T-helper 9 cell (primary cell): ENCODE data around the gene ROR2.
A peak's percentile ranks its signal among the peaks of the same experiment; 100 is the strongest.
"Not testable (repeated sequence)": the region's sequence is repeated elsewhere in the genome, so short reads cannot be mapped to it uniquely, and the experiment has no call there.

Source experiments
- DNase-seq: peaks from one replicate; pipeline ENCODE4 v3.0.0-alpha.2; 2020

ROR2 gene

DNA sequence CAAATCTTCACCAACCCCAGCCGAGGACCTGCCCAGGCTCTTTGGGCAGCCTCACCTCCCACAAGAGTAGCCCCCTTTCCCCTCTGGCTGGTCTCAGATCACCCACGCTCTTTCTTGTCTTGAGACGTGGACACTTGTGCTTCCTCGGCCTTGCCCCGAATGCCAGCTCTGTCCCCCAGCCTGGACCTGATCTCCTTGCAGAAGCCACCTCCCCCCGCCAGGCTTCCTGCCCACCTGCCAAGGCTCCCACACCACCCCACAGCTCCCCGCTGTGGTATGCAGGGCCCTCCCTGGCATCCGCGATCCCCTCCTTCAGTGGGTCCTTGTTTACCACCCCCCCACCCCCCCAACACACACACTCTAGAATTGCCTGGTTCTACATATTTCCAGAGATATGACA is 133.7 kb downstream of the ROR2 start:
- no peak for DNase-seq

GRCh38 chr9:91815896-91816295 is 134.1 kb downstream of the ROR2 start:
- DNase-seq: no peak

- DNase-seq: no peak
Measured at GRCh38 chr9:91814753-91815152, 135.3 kb downstream of the ROR2 start.

GRCh38 chr9:91814201-91814600 is 135.8 kb downstream of the ROR2 start:
- DNase-seq: no peak

DNA sequence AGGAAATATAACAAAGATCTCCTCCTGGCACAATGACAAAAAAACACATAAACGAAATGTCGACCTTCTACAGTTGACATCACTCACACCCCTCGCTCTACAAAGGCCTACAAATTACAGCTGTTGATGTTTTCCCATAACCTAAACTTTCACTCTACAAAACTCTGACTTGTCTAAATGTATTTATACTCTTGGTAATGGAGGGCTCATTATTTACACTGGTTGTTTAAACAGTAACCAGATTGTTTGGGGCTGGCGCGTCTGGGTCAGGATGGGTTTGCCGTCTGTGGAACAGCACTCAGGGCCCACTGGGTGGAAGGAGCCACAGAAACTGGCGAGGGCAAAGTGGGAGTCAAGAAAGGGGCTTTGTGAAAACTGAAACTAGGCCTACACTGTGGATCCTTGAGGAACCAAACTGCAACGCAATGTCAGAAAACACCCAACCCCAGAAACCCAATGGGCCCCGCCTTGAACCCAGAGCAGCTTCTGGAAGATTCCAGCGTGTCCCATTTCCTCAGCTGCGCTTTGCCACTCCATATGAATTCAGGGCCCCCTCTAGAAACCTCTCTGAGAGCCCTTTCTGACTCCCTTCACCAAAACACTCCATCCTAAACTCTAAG is 136.7 kb downstream of the ROR2 start:
- DNase-seq: no peak

- DNase-seq: no peak
Measured at GRCh38 chr9:91812191-91812590, 137.8 kb downstream of the ROR2 start.

DNA sequence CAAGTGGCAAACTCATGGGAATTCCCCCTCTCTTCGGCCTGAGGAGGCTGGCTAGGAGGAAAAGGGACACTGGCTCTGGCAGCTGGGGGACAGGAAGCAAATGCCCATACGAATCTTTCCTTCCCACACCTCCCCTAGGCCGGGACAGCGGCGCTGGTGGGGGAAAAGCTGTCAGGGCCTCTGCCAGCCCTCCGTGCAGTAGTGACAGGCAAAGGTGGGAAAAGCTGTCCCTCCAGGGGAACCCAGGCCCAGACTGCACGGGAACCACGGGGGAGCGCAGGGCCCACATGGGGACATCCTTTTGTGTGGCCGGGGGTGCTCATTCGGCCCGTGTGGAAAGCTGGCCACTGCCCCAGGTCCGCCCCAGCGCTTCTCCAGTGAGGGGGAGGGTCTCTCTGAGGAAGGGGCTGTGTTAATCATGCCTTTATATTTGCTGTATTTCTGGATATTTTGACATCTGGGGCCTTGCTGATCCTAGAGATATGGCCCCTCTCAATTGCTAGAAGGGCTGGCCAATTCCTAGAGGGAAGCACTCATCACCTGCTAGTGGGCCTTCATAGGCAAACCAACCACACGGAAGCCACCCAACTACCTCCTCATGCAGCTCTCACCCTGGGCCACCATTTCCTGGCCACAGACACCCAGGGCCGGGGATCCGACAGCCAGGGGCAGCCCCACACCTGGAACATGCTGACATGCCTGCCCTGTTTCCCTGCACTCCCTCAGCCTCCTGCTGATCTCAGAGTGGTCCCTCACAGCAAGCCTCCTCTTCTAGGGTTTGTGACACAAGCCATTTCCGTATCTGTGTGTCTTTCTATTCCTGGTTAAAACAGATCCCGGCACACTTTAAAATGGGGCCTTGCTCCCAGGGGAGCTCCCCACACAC is 138.8 kb downstream of the ROR2 start:
- DNase-seq: no peak

- no peak for DNase-seq
Measured at GRCh38 chr9:91810286-91810905, 139.6 kb downstream of the ROR2 start.

DNA sequence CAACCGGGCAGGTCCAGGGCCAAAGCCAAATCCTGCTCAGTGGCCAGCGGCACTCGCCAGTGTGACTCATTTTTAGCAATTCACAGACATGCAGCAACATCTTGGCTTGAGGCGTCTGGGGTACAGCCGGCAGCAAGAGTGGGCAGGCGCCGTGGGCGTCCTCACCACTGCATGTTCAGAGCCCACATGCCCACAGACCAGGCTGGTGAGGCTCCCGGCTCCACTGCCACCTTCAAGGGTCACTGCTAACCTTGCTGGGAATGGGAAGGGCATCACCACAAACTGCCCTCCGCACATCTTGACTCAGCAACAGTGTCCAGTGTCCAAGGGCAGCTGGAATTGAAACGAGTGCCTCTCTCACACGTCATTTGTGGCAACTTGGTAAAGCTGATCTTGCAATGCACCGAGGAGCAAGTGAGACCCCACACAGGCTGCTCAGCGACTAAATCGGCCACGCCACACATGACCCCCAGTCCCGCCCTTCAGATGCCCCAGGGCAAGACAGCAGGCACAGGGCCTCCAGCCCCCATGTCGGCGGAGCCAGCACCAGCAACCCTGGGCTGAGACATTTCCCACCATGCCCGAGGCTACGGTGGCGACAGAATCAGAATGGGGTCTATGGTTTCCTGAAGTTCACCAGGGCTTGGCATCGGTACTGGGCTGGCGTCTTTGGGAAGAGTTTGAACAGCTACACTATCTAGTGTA is 140.3 kb downstream of the ROR2 start:
- no peak for DNase-seq

DNA sequence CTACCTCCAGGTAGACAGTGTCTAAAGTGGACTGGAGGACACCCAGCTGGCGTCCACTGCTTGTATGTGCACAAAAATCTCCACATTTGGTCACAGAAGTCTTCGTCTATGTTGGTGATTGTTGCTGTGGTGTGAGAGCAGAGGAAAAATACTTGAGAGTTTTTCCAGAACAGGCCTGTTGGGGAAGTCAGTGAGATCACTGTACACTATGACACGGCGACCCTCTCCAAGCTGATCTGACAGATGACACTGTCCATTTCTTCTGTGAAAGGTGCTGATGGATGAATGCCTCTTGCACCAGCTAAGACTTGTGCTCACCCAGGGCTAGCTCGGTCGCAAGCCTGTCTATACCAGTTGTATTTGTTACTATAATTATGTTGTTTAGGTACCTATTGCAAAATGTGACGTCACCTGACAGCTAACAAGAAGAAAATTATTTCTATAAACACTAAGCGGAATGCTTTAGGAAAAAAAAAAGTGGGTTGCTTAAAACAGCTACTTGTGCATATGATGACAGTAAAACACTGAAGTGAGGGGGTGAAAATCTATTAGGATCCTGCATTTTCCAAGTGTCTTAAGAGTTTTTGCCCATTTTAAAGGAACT is 142.3 kb downstream of the ROR2 start:
- DNase-seq: no peak

- DNase-seq: no peak
Measured at GRCh38 chr9:91805031-91805430, 145.0 kb downstream of the ROR2 start.

- no peak for DNase-seq
Measured at GRCh38 chr9:91803970-91804752, 145.9 kb downstream of the ROR2 start.

DNA sequence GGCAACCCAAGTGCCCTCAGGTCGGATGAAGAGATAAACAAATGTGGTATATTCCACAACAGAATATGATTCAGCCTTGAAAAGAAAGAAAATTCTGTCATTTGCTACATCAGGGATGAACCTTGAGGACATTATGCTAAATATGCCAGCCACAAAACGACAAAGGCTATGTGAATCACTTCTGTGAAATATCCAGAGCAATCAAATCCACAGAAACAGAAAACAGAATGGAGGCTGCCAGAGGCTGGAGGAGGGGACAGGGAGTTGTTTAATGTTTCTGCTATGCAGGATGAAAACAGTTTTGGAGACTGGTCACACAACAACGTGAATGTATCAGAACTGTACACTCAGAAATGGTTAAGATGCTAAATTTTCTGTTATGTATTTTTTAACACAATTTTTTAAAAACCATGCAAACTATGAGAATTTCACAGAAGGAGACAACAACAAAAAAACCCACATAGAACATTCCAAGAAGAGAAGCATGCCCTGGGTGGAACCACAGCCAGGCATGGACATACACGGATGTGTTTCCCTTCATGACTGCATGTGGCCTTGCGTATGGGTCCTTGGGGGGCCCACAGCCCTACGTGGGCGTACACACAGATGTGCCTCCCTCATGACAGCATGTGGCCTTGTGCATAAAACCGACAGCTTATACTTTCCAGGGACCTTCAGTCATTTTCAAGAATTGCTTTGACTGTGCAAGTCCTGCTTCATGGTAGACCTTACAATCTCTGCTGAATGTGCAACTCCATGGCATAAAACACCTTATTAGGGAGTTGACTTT is 146.7 kb downstream of the ROR2 start:
- DNase-seq: no peak

GRCh38 chr9:91802391-91802790 is 147.6 kb downstream of the ROR2 start:
- DNase-seq: no peak

DNA sequence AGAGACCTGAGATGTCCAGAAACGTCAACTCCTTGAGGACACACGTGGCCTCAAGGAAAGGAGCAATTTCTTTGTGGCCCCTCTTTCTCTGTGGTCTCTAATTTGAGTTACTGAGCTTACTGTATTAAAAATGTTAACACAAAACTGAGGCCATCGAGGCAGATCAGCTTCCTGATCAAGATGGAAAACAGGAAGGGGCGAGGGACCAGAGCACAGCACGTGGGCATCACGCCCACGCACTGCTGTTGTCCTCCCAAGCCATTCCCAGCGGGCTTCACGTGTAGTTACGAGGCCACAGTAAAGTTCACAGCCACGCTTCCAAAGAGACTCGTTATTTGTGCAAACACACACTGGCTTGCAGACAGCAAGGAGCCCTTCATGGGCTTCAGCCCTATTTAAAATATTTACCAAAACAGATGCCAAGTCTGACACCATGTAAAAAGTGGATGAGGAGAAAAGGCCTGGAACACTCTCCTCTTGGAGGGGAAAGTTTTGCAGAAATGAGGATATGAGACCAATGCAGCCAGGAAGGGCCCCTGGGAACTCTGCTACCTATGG is 149.5 kb downstream of the ROR2 start:
- DNase-seq: no peak

DNA sequence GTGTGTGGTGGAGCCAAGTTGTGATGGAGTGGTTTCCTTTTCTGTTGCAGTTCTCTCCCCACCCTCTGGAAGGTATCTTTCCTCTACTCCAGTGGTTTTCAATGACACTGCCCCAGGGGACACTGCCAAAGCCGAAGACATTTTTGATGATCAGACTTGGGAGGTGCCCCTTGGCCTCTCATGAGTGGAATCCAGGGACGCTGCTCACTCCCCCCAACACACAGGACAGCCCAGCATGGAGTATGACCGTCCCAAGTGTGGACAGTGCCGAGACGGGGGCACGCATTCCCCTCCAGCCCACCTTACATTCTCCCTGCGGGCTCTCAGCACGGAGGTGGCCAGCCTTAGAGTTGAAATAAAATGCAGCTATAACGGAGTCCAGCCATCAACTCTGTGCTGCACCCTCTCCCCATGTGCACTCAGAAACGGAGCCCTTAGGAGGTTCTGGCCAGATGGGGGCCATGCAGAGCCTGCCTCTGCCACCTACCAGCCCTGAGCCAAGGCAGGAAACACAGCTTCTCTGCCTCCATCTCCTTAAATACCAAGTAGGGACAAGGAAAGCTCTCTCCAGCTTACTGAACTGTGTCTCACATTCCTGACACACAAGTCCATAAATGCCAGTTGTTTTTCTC is 150.8 kb downstream of the ROR2 start:
- no peak for DNase-seq

GRCh38 chr9:91798273-91799112 is 151.5 kb downstream of the ROR2 start:
- peak; percentile 60 for DNase-seq

DNA sequence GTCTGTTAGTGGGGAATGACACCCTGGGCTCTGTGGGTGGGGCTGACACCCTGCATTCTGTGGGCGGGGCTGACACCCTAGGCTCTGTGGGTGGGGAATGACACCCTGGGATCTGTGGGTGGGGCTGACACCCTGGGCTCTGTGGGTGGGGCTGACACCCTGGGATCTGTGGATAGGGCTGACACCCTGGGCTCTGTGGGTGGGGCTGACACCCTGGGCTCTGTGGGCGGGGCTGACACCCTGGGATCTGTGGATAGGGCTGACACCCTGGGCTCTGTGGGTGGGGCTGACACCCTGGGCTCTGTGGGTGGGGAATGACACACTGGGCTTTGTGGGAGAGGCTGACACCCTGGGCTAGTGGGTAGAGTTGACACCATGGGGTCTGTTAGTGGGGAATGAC is 152.5 kb downstream of the ROR2 start:
- not testable (repeated sequence) for DNase-seq

DNA sequence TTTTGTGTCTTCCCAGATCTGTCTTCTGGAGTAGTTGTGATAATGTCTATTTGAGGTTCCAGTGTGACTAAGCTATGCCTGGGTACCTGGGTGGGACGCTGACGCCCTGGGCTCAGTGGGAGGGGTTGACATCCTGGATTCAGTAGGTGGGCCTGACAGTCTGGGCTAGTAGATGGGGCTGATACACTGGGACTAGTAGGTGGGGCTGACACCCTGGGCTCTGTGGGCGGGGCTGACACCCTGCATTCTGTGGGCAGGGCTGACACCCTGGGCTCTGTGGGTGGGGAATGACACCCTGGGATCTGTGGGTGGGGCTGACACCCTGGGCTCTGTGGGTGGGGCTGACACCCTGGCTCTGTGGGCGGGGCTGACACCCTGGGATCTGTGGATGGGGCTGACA is 153.5 kb downstream of the ROR2 start:
- peak; percentile 52 for DNase-seq
